ENCODE measurements around the gene FYB1.

DNA sequence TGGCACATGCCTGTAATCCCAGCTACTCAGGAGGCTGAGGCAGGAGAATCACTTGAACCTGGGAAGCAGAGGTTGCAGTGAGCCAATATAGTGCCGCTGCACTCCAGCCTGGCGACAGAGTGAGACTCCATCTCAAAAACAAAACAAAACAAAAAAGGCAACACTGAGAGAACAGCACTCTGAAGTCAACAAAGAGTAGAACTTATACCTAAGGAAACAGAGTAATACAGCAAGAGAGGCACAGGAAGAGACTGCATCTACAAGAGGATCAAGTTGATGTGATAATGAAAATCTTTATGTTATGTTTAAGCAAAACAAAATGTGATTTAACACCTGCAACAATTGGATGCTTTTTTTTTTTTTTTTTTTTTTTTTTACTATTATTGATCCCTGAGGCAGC is 33.1 kb downstream of the FYB1 start:
- TF ChIP-seq, protein P1, sequence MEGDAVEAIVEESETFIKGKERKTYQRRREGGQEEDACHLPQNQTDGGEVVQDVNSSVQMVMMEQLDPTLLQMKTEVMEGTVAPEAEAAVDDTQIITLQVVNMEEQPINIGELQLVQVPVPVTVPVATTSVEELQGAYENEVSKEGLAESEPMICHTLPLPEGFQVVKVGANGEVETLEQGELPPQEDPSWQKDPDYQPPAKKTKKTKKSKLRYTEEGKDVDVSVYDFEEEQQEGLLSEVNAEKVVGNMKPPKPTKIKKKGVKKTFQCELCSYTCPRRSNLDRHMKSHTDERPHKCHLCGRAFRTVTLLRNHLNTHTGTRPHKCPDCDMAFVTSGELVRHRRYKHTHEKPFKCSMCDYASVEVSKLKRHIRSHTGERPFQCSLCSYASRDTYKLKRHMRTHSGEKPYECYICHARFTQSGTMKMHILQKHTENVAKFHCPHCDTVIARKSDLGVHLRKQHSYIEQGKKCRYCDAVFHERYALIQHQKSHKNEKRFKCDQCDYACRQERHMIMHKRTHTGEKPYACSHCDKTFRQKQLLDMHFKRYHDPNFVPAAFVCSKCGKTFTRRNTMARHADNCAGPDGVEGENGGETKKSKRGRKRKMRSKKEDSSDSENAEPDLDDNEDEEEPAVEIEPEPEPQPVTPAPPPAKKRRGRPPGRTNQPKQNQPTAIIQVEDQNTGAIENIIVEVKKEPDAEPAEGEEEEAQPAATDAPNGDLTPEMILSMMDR (IDR thresholded peaks at IDR 0.05) = no peak
- TF ChIP-seq POLR2A (IDR thresholded peaks at IDR 0.05) = no peak
